Gastrocnemius medialis (tissue), 4 donors: ENCODE measurements around the gene LRRC40.
"Not testable (repeated sequence)": the region's sequence is repeated elsewhere in the genome, so short reads cannot be mapped to it uniquely, and the experiment has no call there.

Experiments used
- POLR2A ChIP-seq, 2 donors: fragments of 450-650 bp; IDR thresholded peaks; one replicate each; pipeline ENCODE4 v1.6.1; 2017; ENCODE audit warnings: antibody characterized with exemption in 2 of 2, mild to moderate bottlenecking in 2 of 2, moderate library complexity in 2 of 2
- TF ChIP-seq, protein P1 (sequence below), 5 experiments: fragments of 450-650 bp in 3 of 5; fragments of 200-600 bp in 2 of 5; sonication (generic) in 2 of 5; IDR thresholded peaks in 4 of 5; conservative IDR thresholded peaks in 1 of 5; 1 replicate in 4 of 5; 2 replicates in 1 of 5; pipeline ENCODE4 v1.5.1; 2016 to 2019; ENCODE audit warnings: antibody characterized with exemption in 5 of 5, mild to moderate bottlenecking in 3 of 5, moderate library complexity in 3 of 5

GRCh38 chr1:70192446-70192845 lies 12.9 kb downstream of the LRRC40 start:
- TF ChIP-seq, protein P1, sequence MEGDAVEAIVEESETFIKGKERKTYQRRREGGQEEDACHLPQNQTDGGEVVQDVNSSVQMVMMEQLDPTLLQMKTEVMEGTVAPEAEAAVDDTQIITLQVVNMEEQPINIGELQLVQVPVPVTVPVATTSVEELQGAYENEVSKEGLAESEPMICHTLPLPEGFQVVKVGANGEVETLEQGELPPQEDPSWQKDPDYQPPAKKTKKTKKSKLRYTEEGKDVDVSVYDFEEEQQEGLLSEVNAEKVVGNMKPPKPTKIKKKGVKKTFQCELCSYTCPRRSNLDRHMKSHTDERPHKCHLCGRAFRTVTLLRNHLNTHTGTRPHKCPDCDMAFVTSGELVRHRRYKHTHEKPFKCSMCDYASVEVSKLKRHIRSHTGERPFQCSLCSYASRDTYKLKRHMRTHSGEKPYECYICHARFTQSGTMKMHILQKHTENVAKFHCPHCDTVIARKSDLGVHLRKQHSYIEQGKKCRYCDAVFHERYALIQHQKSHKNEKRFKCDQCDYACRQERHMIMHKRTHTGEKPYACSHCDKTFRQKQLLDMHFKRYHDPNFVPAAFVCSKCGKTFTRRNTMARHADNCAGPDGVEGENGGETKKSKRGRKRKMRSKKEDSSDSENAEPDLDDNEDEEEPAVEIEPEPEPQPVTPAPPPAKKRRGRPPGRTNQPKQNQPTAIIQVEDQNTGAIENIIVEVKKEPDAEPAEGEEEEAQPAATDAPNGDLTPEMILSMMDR (IDR thresholded peaks at IDR 0.05 in 4 of 5, conservative IDR thresholded peaks at IDR 0.05 in 1 of 5), result not testable (repeated sequence)
- TF ChIP-seq POLR2A (IDR thresholded peaks at IDR 0.05), result not testable (repeated sequence)
